HepG2 (cell line): ENCODE results near the gene ZNF22. TPM values are rescaled to one million over a fixed set of nuclear protein-coding genes. Genes with fewer than 3 reads are reported as not detected.

ENCODE experiments used
- ARNT2 ChIP-seq: sonication (generic); formaldehyde crosslinking; IDR thresholded peaks from 2 replicates; pipeline ENCODE4 v1.8.0; 2022; ENCODE audit warnings: mild to moderate bottlenecking, low read depth, missing genetic modification reagents, moderate library complexity
- ATF1 ChIP-seq: IDR thresholded peaks from 2 replicates; pipeline ENCODE4 v1.6.1; 2016; ENCODE audit warnings: mild to moderate bottlenecking, control low read depth
- ATF7 ChIP-seq, 2 experiments: fragments of 450-650 bp in 1 of 2; sonication (generic) in 1 of 2; formaldehyde crosslinking in 1 of 2; IDR thresholded peaks; 2 replicates each; pipeline versions ENCODE4 v1.4.0 to v1.6.1; 2016 to 2020; ENCODE audit warnings: antibody characterized with exemption in 1 of 2, mild to moderate bottlenecking in 1 of 2, missing genetic modification reagents in 1 of 2
- EZH2 ChIP-seq: conservative IDR thresholded peaks from 2 replicates; pipeline ENCODE4 v1.6.1; 2012; ENCODE audit warnings: mild to moderate bottlenecking, low read depth, low read length, moderate library complexity
- GATA4 ChIP-seq: sonication (generic); IDR thresholded peaks from 2 replicates; pipeline ENCODE4 v1.6.1; 2016; ENCODE audit warnings: antibody characterized with exemption, low read depth, borderline replicate concordance
- HDAC1 ChIP-seq: sonication (generic); formaldehyde crosslinking; IDR thresholded peaks from 2 replicates; pipeline ENCODE4 v1.5.1; 2020; ENCODE audit warnings: mild to moderate bottlenecking, missing genetic modification reagents
- HOXA5 ChIP-seq: sonication (generic); formaldehyde crosslinking; IDR thresholded peaks from 2 replicates; pipeline ENCODE4 v1.4.0; 2020; ENCODE audit warnings: missing genetic modification reagents
- IRX3 ChIP-seq: sonication (generic); formaldehyde crosslinking; IDR thresholded peaks from 2 replicates; pipeline ENCODE4 v1.8.1; 2023; ENCODE audit warnings: mild to moderate bottlenecking, low read depth, missing genetic modification reagents, borderline replicate concordance
- KLF13 ChIP-seq: sonication (generic); formaldehyde crosslinking; IDR thresholded peaks from 2 replicates; pipeline ENCODE4 v1.4.0; 2020; ENCODE audit warnings: mild to moderate bottlenecking, missing genetic modification reagents
- MED13 ChIP-seq: sonication (generic); formaldehyde crosslinking; IDR thresholded peaks from 2 replicates; pipeline ENCODE4 v1.5.0; 2020; ENCODE audit warnings: missing genetic modification reagents
- REPIN1 ChIP-seq: sonication (generic); formaldehyde crosslinking; IDR thresholded peaks from 2 replicates; pipeline ENCODE4 v1.8.0; 2022; ENCODE audit warnings: missing genetic modification reagents, low read depth, mild to moderate bottlenecking, borderline replicate concordance
- SOX6 ChIP-seq, 2 experiments: fragments of 450-650 bp in 1 of 2; sonication (generic) in 1 of 2; formaldehyde crosslinking in 1 of 2; IDR thresholded peaks; 2 replicates each; pipeline versions ENCODE4 v1.4.0 to v1.6.1; 2017 to 2020; ENCODE audit warnings: antibody characterized with exemption in 1 of 2, mild to moderate bottlenecking in 1 of 2, missing genetic modification reagents in 1 of 2
- SP4 ChIP-seq: sonication (generic); formaldehyde crosslinking; IDR thresholded peaks from 2 replicates; pipeline ENCODE4 v1.8.1; 2023; ENCODE audit warnings: mild to moderate bottlenecking, missing genetic modification reagents
- ZNF235 ChIP-seq: sonication (generic); formaldehyde crosslinking; IDR thresholded peaks from 2 replicates; pipeline ENCODE4 v1.8.1; 2023; ENCODE audit warnings: mild to moderate bottlenecking, missing genetic modification reagents, borderline replicate concordance
- ZNF460 ChIP-seq: sonication (generic); formaldehyde crosslinking; IDR thresholded peaks from 2 replicates; pipeline ENCODE4 v1.5.1; 2020; ENCODE audit warnings: missing genetic modification reagents, mild to moderate bottlenecking, borderline replicate concordance
- ZNF777 ChIP-seq: sonication (generic); formaldehyde crosslinking; IDR thresholded peaks from 2 replicates; pipeline ENCODE4 v1.4.0; 2020; ENCODE audit warnings: missing genetic modification reagents
- ZNF816 ChIP-seq: sonication (generic); formaldehyde crosslinking; IDR thresholded peaks from 2 replicates; pipeline ENCODE4 v1.8.0; 2022; ENCODE audit warnings: missing genetic modification reagents, mild to moderate bottlenecking, borderline replicate concordance
- polyA plus RNA-seq, 8 experiments: library from polyadenylated mRNA; depleted of rRNA in 3 of 8; stranded (reverse) in 7 of 8; unstranded in 1 of 8; fragments of >200 nt; fragmentation: Illumina TruSeq in 4 of 8; extraction: Trizol in 4 of 8; gene quantifications; 2 replicates each; pipeline versions ENCODE4 v1.2.1 to v1.2.3, GENCODE V29; 2011 to 2016; ENCODE audit warnings: low read depth in 4 of 8, missing spikeins in 1 of 8, mixed read lengths in 1 of 8; ENCODE audit not compliant: insufficient read depth in 1 of 8
- total RNA-seq, 5 experiments: library from RNA; depleted of rRNA; stranded (reverse); fragments of >200 nt; fragmentation: Illumina TruSeq; extraction: Trizol; gene quantifications; 2 replicates each; pipeline ENCODE4 v1.2.3, GENCODE V29; 2016; ENCODE audit warnings: low read depth in 1 of 5
- TF ChIP-seq, protein P1 (sequence below): sonication (generic); formaldehyde crosslinking; conservative IDR thresholded peaks from 2 replicates; pipeline ENCODE4 v1.4.0; 2020; ENCODE audit warnings: missing genetic modification reagents
- TF ChIP-seq, protein P2 (sequence below), 2 experiments: sonication (generic) in 1 of 2; formaldehyde crosslinking in 1 of 2; IDR thresholded peaks; 2 replicates each; pipeline versions ENCODE4 v1.4.0 to v1.6.1; 2016 to 2020; ENCODE audit warnings: borderline replicate concordance in 1 of 2, low read depth in 1 of 2, mild to moderate bottlenecking in 1 of 2, missing genetic modification reagents in 1 of 2
- TF ChIP-seq, protein P3 (sequence below): IDR thresholded peaks from 2 replicates; pipeline ENCODE4 v1.6.1; 2016; ENCODE audit warnings: missing genetic modification reagents, missing compliant biosample characterization
- TF ChIP-seq, protein P4 (sequence below): IDR thresholded peaks from 2 replicates; pipeline ENCODE4 v1.6.1; 2018; ENCODE audit warnings: missing genetic modification reagents

The ZNF22 gene
- total and polyA plus RNA-seq, 2 of the 13 experiments (the other 11 are each of a cell fraction or from before 2014, with no cell fraction given) = 0.40 to 1.3 TPM

DNA sequence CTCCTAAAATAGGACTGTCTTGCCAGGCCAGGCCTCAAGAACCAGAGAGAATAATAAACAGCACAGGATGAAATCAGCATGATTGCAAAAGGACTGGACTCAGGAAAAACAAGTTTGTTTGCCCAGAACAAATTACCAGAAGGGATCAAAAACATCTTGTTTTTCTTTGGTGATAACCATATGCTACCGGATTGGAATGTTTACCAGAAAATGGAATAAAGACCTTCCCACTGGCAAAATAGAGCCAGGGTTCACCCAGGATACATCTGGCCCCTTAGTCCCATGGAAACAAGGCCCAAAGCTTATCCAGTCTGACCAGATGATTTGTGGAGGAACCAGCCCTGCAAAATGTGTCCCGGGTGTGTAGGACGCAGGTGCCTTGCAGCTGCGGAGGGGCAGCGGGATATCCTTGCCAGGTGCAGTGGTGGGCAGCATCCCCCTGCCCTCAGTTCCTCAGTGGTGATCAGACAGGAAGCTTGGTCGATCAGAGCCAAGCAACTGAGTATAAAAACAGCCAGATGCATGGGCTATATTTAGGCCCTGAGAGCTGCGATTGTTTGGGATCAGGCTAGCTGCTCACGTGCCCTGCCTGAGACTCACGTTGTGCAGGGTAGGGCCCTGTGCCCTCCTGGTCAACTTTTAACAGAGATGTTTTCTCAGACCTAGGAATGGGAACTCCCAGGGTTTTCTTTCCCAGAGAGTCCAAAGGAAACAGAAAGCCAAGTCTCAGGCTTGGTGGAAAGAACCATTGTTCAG, 4.6 kb upstream of the ZNF22 start (continued):
- TF ChIP-seq ZNF235 (no peak), EZH2 (no peak), ZNF777 (no peak), ARNT2 (peak; percentile 12; the same call in 1 of the 2 replicates), GATA4 (peak; percentile 98), KLF13 (CRISPR knock-in tag) (no peak), MED13 (CRISPR knock-in tag) (no peak), ZNF816 (CRISPR knock-in tag) (no peak; the same call in 1 of the 2 replicates), HOXA5 (peak; percentile 94), SP4 (no peak), HDAC1 (CRISPR knock-in tag) (no peak; the same call in 1 of the 2 replicates), IRX3 (CRISPR knock-in tag) (peak; percentile 64), REPIN1 (peak; percentile 61; the same call in 1 of the 2 replicates), ATF7 (IDR thresholded peaks at IDR 0.05) (no peak), ATF7 (CRISPR knock-in tag; IDR thresholded peaks at IDR 0.05) (no peak), ZNF460 (CRISPR knock-in tag) (0 out of 2 replicates have a peak, but pooled peaks have one; percentile 8), ATF1 (CRISPR knock-in tag) (no peak), SOX6 (IDR thresholded peaks at IDR 0.05) (no peak), SOX6 (CRISPR knock-in tag; IDR thresholded peaks at IDR 0.05) (peak; percentile 88)
- TF ChIP-seq, protein P1, sequence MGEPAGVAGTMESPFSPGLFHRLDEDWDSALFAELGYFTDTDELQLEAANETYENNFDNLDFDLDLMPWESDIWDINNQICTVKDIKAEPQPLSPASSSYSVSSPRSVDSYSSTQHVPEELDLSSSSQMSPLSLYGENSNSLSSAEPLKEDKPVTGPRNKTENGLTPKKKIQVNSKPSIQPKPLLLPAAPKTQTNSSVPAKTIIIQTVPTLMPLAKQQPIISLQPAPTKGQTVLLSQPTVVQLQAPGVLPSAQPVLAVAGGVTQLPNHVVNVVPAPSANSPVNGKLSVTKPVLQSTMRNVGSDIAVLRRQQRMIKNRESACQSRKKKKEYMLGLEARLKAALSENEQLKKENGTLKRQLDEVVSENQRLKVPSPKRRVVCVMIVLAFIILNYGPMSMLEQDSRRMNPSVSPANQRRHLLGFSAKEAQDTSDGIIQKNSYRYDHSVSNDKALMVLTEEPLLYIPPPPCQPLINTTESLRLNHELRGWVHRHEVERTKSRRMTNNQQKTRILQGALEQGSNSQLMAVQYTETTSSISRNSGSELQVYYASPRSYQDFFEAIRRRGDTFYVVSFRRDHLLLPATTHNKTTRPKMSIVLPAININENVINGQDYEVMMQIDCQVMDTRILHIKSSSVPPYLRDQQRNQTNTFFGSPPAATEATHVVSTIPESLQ (CRISPR knock-in tag) = no peak
- TF ChIP-seq, protein P2, sequence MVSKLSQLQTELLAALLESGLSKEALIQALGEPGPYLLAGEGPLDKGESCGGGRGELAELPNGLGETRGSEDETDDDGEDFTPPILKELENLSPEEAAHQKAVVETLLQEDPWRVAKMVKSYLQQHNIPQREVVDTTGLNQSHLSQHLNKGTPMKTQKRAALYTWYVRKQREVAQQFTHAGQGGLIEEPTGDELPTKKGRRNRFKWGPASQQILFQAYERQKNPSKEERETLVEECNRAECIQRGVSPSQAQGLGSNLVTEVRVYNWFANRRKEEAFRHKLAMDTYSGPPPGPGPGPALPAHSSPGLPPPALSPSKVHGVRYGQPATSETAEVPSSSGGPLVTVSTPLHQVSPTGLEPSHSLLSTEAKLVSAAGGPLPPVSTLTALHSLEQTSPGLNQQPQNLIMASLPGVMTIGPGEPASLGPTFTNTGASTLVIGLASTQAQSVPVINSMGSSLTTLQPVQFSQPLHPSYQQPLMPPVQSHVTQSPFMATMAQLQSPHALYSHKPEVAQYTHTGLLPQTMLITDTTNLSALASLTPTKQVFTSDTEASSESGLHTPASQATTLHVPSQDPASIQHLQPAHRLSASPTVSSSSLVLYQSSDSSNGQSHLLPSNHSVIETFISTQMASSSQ (IDR thresholded peaks at IDR 0.05; ENCODE audit: low read depth) = peak; percentile 77; the same call in 1 of the 2 replicates
- TF ChIP-seq, protein P2 (CRISPR knock-in tag; IDR thresholded peaks at IDR 0.05; ENCODE audit: borderline replicate concordance) = peak; percentile 61; the same call in 1 of the 2 replicates
- TF ChIP-seq, protein P3, sequence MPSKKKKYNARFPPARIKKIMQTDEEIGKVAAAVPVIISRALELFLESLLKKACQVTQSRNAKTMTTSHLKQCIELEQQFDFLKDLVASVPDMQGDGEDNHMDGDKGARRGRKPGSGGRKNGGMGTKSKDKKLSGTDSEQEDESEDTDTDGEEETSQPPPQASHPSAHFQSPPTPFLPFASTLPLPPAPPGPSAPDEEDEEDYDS (CRISPR knock-in tag) = peak; percentile 63; the same call in 1 of the 2 replicates
- TF ChIP-seq, protein P4, sequence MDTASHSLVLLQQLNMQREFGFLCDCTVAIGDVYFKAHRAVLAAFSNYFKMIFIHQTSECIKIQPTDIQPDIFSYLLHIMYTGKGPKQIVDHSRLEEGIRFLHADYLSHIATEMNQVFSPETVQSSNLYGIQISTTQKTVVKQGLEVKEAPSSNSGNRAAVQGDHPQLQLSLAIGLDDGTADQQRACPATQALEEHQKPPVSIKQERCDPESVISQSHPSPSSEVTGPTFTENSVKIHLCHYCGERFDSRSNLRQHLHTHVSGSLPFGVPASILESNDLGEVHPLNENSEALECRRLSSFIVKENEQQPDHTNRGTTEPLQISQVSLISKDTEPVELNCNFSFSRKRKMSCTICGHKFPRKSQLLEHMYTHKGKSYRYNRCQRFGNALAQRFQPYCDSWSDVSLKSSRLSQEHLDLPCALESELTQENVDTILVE (CRISPR knock-in tag) = peak; percentile 90
